Lower leg skin (tissue), 3 donors: Measurements from ENCODE around the gene DIP2C.

Experiments
- CTCF ChIP-seq, 3 donors: fragments of 450-650 bp; IDR thresholded peaks; one replicate each; pipeline ENCODE4 v1.5.1; 2016; ENCODE audit warnings: antibody characterized with exemption in 3 of 3, mild to moderate bottlenecking in 3 of 3, moderate library complexity in 2 of 3
- POLR2A ChIP-seq, 2 donors: fragments of 450-650 bp; IDR thresholded peaks; one replicate each; pipeline ENCODE4 v1.6.1; 2016 to 2017; ENCODE audit warnings: antibody characterized with exemption in 2 of 2, mild to moderate bottlenecking in 1 of 2, moderate library complexity in 1 of 2

GRCh38 chr10:404991-405390 is 284.5 kb downstream of the DIP2C start:
- no peak for TF ChIP-seq POLR2A (IDR thresholded peaks at IDR 0.05)
- no peak for TF ChIP-seq CTCF (IDR thresholded peaks at IDR 0.05)
